GM12864 (cell line): ENCODE results near the gene CACNA1D.

ENCODE experiments used
- DNase-seq: peaks from one replicate; pipeline ENCODE4 v3.0.0-alpha.2; 2011; ENCODE audit warnings: low read depth
- H3K4me3 ChIP-seq: 2 replicates; pipeline ENCODE4 v1.5.1; 2011; ENCODE audit warnings: mild to moderate bottlenecking, low read depth, low read length, control low read depth
- TF ChIP-seq, protein P1 (sequence below): IDR thresholded peaks from 2 replicates; pipeline ENCODE4 v1.5.1; 2011; ENCODE audit warnings: low read depth, mild to moderate bottlenecking, moderate library complexity, low read length, control low read depth, inconsistent platforms; ENCODE audit errors: missing control alignments

CACNA1D gene

DNA sequence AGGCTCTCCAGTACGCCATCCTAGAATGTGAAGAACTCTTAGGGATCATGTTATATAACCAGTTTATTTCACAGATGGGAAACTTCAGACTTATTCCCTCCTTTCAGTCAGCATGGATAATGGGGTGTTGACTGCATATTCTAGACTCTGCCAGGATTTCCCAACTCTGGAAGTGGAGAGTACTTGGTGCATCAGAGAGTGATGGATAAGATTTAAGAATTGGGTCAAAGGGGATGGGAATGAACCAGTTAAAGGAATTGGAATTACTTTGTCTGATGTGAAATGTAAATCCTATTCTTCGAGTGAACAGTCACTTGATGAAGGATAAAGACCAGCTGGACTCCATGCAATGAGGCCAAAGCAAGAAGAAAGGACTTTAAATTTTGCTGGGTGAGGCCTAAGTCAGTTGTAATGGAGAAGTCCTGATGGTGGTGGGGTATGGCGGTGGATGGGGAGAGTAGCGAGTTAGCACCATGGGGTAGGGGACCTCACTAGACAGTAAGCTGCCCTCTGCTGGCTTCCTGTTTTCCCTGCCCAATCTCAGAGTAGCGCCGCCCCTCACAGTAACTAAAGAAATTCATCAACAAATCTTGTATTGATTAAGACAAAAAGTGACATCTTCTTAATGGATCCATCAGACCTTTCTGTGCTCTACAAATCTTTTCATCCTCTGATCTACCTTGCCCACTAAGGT is 7.3 kb upstream of the CACNA1D start:
- DNase-seq: no peak
- no peak overlapping the region for H3K4me3 ChIP-seq
- TF ChIP-seq, protein P1, sequence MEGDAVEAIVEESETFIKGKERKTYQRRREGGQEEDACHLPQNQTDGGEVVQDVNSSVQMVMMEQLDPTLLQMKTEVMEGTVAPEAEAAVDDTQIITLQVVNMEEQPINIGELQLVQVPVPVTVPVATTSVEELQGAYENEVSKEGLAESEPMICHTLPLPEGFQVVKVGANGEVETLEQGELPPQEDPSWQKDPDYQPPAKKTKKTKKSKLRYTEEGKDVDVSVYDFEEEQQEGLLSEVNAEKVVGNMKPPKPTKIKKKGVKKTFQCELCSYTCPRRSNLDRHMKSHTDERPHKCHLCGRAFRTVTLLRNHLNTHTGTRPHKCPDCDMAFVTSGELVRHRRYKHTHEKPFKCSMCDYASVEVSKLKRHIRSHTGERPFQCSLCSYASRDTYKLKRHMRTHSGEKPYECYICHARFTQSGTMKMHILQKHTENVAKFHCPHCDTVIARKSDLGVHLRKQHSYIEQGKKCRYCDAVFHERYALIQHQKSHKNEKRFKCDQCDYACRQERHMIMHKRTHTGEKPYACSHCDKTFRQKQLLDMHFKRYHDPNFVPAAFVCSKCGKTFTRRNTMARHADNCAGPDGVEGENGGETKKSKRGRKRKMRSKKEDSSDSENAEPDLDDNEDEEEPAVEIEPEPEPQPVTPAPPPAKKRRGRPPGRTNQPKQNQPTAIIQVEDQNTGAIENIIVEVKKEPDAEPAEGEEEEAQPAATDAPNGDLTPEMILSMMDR: no peak

DNA sequence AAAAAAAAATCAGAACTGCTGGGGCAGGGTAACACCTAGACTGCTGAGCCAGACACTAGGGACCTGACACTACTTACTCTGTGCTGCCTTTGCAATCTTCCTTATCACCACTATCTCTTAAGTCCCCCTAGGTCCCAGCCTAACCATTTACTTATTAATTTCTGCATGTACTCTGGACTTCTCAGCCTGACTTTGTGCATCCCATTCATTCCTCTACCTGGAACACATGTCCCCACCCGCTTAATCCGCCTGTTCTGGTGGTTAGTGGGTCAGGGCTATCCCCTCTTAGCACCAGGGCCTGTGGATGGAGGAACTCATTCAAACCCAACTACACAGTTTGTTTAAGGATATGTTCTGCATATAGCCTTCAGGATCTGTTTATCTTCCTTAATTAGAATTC is 5.0 kb upstream of the CACNA1D start:
- H3K4me3 ChIP-seq: no peak overlapping the region
- DNase-seq: no peak
- TF ChIP-seq, protein P1: no peak

DNA sequence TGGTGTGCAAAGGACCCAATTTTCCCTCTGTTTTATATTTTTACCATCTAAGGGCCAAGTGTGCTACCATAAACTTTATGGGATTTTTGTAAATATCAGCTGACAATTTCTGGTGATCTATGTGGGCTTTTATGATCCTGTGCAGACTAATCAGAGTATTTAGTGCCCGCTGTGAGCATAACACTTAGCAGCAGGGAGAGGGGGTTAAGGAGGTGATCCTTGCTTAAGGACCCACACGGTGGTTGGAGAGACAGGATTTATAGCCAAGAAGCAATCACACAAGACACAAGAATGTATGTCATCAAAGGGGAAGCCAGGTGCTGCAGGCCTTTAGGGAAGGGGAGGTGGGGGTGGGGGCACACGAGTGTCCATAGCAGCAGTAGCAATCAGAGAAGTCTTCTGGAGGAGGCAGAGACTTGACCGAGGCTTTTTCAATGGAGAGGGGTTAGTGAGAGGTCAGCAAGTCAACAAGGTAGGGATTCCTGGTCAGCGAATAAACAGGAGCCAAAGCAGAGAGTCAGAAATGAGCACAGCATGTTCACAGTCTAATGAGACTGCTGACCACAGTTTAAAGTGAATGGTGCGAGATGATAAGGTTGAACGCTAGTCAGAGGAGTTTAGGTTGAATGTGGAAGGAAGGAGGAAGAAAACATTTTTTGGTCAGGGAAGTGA is 4.5 kb upstream of the CACNA1D start:
- TF ChIP-seq, protein P1: no peak
- no peak for DNase-seq
- no peak overlapping the region for H3K4me3 ChIP-seq

DNA sequence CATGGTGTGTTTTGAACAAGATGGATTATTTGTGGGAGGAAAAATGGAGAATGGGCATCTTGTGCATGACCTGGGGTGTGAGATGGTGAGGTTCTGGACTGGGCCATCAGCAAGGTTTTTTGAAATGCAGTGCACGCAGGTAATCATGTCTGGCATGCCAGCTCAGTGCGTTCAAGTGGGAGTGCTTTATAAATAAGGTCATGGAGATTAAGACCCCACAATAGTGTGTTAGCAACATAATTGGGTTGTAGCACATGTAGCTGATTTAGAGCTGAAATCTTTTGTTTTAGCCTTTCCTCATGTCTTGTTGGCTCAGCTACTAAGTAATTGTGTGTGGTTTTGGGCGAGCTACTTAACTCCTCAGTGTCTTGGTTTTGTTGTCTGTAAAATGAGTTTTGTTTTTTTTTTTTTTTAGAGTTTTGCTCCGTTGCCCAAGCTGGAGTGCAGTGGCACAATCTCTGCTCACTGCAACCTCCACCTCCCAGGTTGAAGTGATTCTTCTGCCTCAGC is 3.9 kb upstream of the CACNA1D start:
- DNase-seq: no peak
- H3K4me3 ChIP-seq: no peak overlapping the region
- TF ChIP-seq, protein P1: no peak

DNA sequence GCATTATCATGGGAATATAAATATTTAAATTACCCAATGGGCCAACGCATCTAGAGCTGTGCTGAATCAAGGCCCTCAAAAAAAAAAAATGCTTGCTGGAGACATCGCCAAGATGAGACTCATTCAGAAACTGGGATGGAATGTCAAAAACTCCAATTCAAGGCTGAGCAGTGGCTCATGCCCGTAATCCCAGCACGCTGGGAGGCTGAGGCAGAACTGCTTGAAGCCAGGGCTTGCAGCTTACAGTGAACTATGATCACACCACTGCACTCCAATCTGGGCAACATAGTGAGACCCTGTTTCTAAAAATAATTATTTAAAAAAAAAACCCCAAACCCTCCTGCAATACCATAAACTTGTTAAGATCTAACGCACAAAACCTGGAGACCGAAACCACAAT is 3.1 kb upstream of the CACNA1D start:
- DNase-seq: no peak
- H3K4me3 ChIP-seq: no peak overlapping the region
- TF ChIP-seq, protein P1: no peak

DNA sequence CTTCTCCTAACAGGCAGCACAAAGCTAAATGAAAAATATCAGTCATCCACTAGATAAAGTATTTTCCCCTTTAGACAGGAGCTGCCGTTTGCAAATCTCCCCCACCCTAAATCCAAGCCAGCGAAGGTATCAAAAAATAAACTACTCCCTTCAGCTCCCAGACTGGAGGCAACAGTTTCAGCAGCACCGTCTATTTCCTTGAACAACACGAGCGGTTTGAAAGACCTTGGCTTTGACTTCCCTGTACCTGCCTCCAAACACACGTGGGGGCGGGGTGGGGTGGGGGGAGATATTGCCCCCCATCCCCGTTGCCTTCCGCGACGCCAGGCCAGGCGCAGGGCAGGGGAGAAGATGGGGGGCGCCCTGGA is 832 bp upstream of the CACNA1D start:
- DNase-seq: no peak
- TF ChIP-seq, protein P1: no peak
- no peak overlapping the region for H3K4me3 ChIP-seq
